ENCODE data around the gene NYAP2. TPM values are rescaled to one million over a fixed set of nuclear protein-coding genes. Genes with fewer than 3 reads are reported as not detected.

Gene NYAP2
- total RNA-seq, 4 donors from 2014 or later = 0.13 to 0.47 TPM; not detected in 2

DNA sequence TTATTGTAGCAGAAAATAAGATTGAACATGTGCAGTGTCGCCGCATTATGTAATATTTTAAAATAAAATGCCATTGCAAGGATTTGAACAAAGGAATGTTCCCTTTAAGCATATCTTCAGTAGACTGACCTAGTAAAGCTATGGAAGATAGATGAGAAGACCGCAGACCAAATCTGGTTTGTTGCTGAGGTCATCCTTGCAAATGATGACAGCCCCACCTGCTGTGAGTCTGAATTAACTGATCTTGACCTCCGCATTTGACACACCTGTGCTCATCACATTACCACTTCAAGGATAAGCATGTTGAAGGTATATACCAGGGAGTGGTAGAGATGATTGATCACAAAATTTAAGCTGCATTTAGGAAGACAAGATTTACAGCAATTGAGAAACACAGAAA, 96.2 kb downstream of the NYAP2 start:
- Histone ChIP-seq H3K4me3 (no peak overlapping the region), H3K9me3 (no peaks in the 10 kb centered on the region), H3K36me3 (no peaks in the 10 kb centered on the region), H3K4me1 (no peaks in the 10 kb centered on the region), H3K27me3 (no peaks in the 10 kb centered on the region), H3K27ac (no peak overlapping the region)
- ATAC-seq = no peak
- TF ChIP-seq, protein P1, sequence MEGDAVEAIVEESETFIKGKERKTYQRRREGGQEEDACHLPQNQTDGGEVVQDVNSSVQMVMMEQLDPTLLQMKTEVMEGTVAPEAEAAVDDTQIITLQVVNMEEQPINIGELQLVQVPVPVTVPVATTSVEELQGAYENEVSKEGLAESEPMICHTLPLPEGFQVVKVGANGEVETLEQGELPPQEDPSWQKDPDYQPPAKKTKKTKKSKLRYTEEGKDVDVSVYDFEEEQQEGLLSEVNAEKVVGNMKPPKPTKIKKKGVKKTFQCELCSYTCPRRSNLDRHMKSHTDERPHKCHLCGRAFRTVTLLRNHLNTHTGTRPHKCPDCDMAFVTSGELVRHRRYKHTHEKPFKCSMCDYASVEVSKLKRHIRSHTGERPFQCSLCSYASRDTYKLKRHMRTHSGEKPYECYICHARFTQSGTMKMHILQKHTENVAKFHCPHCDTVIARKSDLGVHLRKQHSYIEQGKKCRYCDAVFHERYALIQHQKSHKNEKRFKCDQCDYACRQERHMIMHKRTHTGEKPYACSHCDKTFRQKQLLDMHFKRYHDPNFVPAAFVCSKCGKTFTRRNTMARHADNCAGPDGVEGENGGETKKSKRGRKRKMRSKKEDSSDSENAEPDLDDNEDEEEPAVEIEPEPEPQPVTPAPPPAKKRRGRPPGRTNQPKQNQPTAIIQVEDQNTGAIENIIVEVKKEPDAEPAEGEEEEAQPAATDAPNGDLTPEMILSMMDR (IDR thresholded peaks at IDR 0.05) = no peak
- TF ChIP-seq POLR2A (IDR thresholded peaks at IDR 0.05) (no peak), EP300 (IDR thresholded peaks at IDR 0.05) (no peak), POLR2AphosphoS5 (IDR thresholded peaks at IDR 0.05) (no peak)
- WGBS, 2 donors (ENCODE audit: low coverage in 1 of 2) = 83 to 100% methylated on average over 4 of the region's 4 CpGs

DNA sequence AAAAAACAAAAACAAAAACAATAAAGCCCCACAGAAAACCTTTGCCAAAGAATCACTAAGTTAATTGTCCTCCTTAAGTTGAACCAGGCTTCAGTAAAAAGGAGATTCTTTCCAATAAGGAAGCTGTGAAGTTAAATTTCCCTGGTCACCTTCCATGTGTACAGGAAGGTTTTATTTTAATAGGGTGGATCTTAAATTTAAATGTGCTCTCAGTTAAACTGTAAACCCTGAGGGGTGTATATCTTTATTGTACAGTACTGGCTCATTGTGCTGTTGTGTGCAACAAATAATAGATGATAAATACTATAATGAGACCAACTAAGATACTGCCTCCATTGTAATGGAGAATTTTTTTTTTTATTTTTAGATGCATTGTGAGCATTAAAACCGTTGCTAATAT, 97.1 kb downstream of the NYAP2 start:
- H3K27ac ChIP-seq = no peak overlapping the region
- no peaks in the 10 kb centered on the region for H3K36me3 ChIP-seq
- 62 to 67% methylated on average over 1 of the region's 1 CpG for WGBS, 2 donors (ENCODE audit: low coverage in 1 of 2)
- ATAC-seq = no peak
- no peaks in the 10 kb centered on the region for H3K9me3 ChIP-seq
- H3K4me3 ChIP-seq = no peak overlapping the region
- no peaks in the 10 kb centered on the region for H3K4me1 ChIP-seq
- TF ChIP-seq POLR2A (IDR thresholded peaks at IDR 0.05) = no peak
- TF ChIP-seq, protein P1 (IDR thresholded peaks at IDR 0.05) = no peak
- TF ChIP-seq POLR2AphosphoS5 (IDR thresholded peaks at IDR 0.05) = no peak
- no peak for TF ChIP-seq EP300 (IDR thresholded peaks at IDR 0.05)
- H3K27me3 ChIP-seq = no peaks in the 10 kb centered on the region

- H3K36me3 ChIP-seq = no peaks in the 10 kb centered on the region
- WGBS, 2 donors (ENCODE audit: low coverage in 1 of 2) = 73 to 78% methylated on average over 3 of the region's 3 CpGs
- TF ChIP-seq EP300 (IDR thresholded peaks at IDR 0.05) (no peak), POLR2A (IDR thresholded peaks at IDR 0.05) (no peak), POLR2AphosphoS5 (IDR thresholded peaks at IDR 0.05) (no peak)
- TF ChIP-seq, protein P1 (IDR thresholded peaks at IDR 0.05) = no peak
- H3K4me3 ChIP-seq = no peak overlapping the region
- H3K4me1 ChIP-seq = no peaks in the 10 kb centered on the region
- H3K27ac ChIP-seq = no peak overlapping the region
- H3K9me3 ChIP-seq = no peaks in the 10 kb centered on the region
- H3K27me3 ChIP-seq = no peaks in the 10 kb centered on the region
- ATAC-seq = no peak
Measured at GRCh38 chr2:225497166-225497565, 97.7 kb downstream of the NYAP2 start.

- H3K4me3 ChIP-seq = no peak overlapping the region
- no peaks in the 10 kb centered on the region for H3K4me1 ChIP-seq
- H3K27me3 ChIP-seq = no peaks in the 10 kb centered on the region
- H3K27ac ChIP-seq = no peak overlapping the region
- TF ChIP-seq, protein P1 (IDR thresholded peaks at IDR 0.05) = no peak
- no peak for ATAC-seq
- no peaks in the 10 kb centered on the region for H3K9me3 ChIP-seq
- H3K36me3 ChIP-seq = no peaks in the 10 kb centered on the region
Measured at GRCh38 chr2:225501022-225501421, 101.5 kb downstream of the NYAP2 start.

DNA sequence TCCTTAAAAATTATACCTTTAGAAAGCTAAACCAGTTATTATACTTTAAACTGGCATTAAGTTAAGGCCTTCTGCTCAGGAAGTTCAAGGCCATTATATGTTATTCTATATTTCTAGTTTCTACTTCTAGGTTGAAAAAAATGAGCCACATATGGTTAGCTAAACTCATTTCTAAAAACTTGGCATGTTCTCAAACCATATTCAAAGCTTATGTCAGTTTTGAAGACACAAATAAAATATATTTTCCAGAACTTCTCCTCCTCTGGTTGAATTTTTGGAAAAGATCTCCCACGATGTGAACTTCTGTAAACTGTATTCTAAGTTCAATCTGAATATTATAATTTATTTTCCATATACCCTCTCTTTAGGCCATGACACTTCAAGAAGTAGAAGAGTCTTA, 103.5 kb downstream of the NYAP2 start:
- TF ChIP-seq, protein P1 (IDR thresholded peaks at IDR 0.05) = no peak
- TF ChIP-seq POLR2A (IDR thresholded peaks at IDR 0.05) = no peak
- no peak for TF ChIP-seq POLR2AphosphoS5 (IDR thresholded peaks at IDR 0.05)
- TF ChIP-seq EP300 (IDR thresholded peaks at IDR 0.05) = no peak
- 37 to 44% methylated on average over 1 of the region's 1 CpG for WGBS, 2 donors (ENCODE audit: low coverage in 1 of 2)
- H3K27me3 ChIP-seq = no peaks in the 10 kb centered on the region
- ATAC-seq = no peak
- H3K4me1 ChIP-seq = no peaks in the 10 kb centered on the region
- no peaks in the 10 kb centered on the region for H3K9me3 ChIP-seq
- no peak overlapping the region for H3K27ac ChIP-seq
- no peak overlapping the region for H3K4me3 ChIP-seq
- H3K36me3 ChIP-seq = no peaks in the 10 kb centered on the region

All from gastroesophageal sphincter (tissue), 4 donors.